Skin epidermis (tissue), 12 donors: ENCODE results near the gene AMOTL2.
A peak's percentile ranks its signal among the peaks of the same experiment; 100 is the strongest.

Source experiments
- H3K27ac ChIP-seq, 21 experiments: fragments of 200-600 bp; sonication (generic) in 11 of 21; one replicate each; pipeline ENCODE4 v1.5.0; 2020; ENCODE audit warnings: mild to moderate bottlenecking in 3 of 21, inconsistent platforms in 2 of 21, moderate library complexity in 2 of 21
- H3K4me3 ChIP-seq, 7 experiments: fragments of 200-600 bp; sonication (generic) in 2 of 7; one replicate each; pipeline ENCODE4 v1.5.0; 2020; ENCODE audit warnings: inconsistent platforms in 2 of 7, mild to moderate bottlenecking in 2 of 7, moderate library complexity in 1 of 7

The AMOTL2 gene

GRCh38 chr3:134340982-134341365 lies 33.3 kb downstream of the AMOTL2 start:
- Histone ChIP-seq H3K27ac (no peak overlapping the region), H3K4me3 (no peak overlapping the region)

GRCh38 chr3:134340362-134340981 lies 33.8 kb downstream of the AMOTL2 start:
- H3K4me3 ChIP-seq = no peak overlapping the region
- no peak overlapping the region for H3K27ac ChIP-seq

GRCh38 chr3:134339913-134340312 lies 34.3 kb downstream of the AMOTL2 start:
- H3K4me3 ChIP-seq = no peak overlapping the region

GRCh38 chr3:134339331-134339730 lies 34.9 kb downstream of the AMOTL2 start:
- Histone ChIP-seq H3K4me3 (no peak overlapping the region), H3K27ac (no peak overlapping the region)

More at GRCh38 chr3:134339913-134340312, 34.3 kb downstream of the AMOTL2 start:
- H3K27ac ChIP-seq = no peak overlapping the region

- Histone ChIP-seq H3K4me3 (no peak overlapping the region), H3K27ac (no peak overlapping the region)
Observed at GRCh38 chr3:134338516-134339261, 35.6 kb downstream of the AMOTL2 start.

GRCh38 chr3:134338201-134338512 lies 36.1 kb downstream of the AMOTL2 start:
- Histone ChIP-seq H3K27ac (no peak overlapping the region), H3K4me3 (no peak overlapping the region)

- H3K27ac ChIP-seq = peak overlapping the region in 3 of 21 experiments; percentile 33 to 63 (median 51)
- no peak overlapping the region for H3K4me3 ChIP-seq
Observed at GRCh38 chr3:134337511-134338200, 36.6 kb downstream of the AMOTL2 start.

- H3K4me3 ChIP-seq = no peak overlapping the region
- H3K27ac ChIP-seq = peak overlapping the region in 4 of 21 experiments; percentile 27 to 63 (median 42)
Observed at GRCh38 chr3:134337071-134337482, 37.2 kb downstream of the AMOTL2 start.

- Histone ChIP-seq H3K4me3 (no peak overlapping the region), H3K27ac (peak overlapping the region in 5 of 21 experiments; percentile 8 to 63 (median 27))
Observed at GRCh38 chr3:134336587-134336986, 37.7 kb downstream of the AMOTL2 start.

- peak overlapping the region in 8 of 21 experiments; percentile 2 to 85 (median 44) for H3K27ac ChIP-seq
Observed at GRCh38 chr3:134334901-134335280, 39.4 kb downstream of the AMOTL2 start.

GRCh38 chr3:134334231-134334900 lies 39.9 kb downstream of the AMOTL2 start:
- Histone ChIP-seq H3K4me3 (no peak overlapping the region), H3K27ac (peak overlapping the region in 16 of 21 experiments; percentile 2 to 85 (median 28))

More at GRCh38 chr3:134334901-134335280, 39.4 kb downstream of the AMOTL2 start:
- H3K4me3 ChIP-seq = no peak overlapping the region

GRCh38 chr3:134333522-134334181 lies 40.6 kb downstream of the AMOTL2 start:
- Histone ChIP-seq H3K27ac (peak overlapping the region in 15 of 21 experiments; percentile 2 to 85 (median 38)), H3K4me3 (no peak overlapping the region)

- no peak overlapping the region for H3K4me3 ChIP-seq
- H3K27ac ChIP-seq = peak overlapping the region in 12 of 21 experiments; percentile 6 to 79 (median 58)
Observed at GRCh38 chr3:134332344-134332743, 41.9 kb downstream of the AMOTL2 start.

GRCh38 chr3:134331811-134332199 lies 42.4 kb downstream of the AMOTL2 start:
- H3K27ac ChIP-seq = peak overlapping the region in 13 of 21 experiments; percentile 6 to 79 (median 60)
- no peak overlapping the region for H3K4me3 ChIP-seq

- no peak overlapping the region for H3K4me3 ChIP-seq
- peak overlapping the region in 17 of 21 experiments; percentile 0 to 79 (median 55) for H3K27ac ChIP-seq
Observed at GRCh38 chr3:134330883-134331810, 43.1 kb downstream of the AMOTL2 start.

GRCh38 chr3:134328846-134329245 lies 45.4 kb downstream of the AMOTL2 start:
- Histone ChIP-seq H3K27ac (peak overlapping the region in 4 of 21 experiments; percentile 39 to 81 (median 78)), H3K4me3 (no peak overlapping the region)

- H3K4me3 ChIP-seq = no peak overlapping the region
- peak overlapping the region in 13 of 21 experiments; percentile 37 to 81 (median 61) for H3K27ac ChIP-seq
Observed at GRCh38 chr3:134328147-134328591, 46.1 kb downstream of the AMOTL2 start.

- Histone ChIP-seq H3K4me3 (no peak overlapping the region), H3K27ac (peak overlapping the region in 19 of 21 experiments; percentile 26 to 86 (median 72))
Observed at GRCh38 chr3:134327594-134327975, 46.7 kb downstream of the AMOTL2 start.
